SIG-M5 treated with dmso at 0.1 percent for 504 hours (cell line): Measurements from ENCODE around the gene IFRD2.
"Not testable (repeated sequence)": the region's sequence is repeated elsewhere in the genome, so short reads cannot be mapped to it uniquely, and the experiment has no call there.

Experiments used
- DNase-seq: peaks from one replicate; lab custom pipeline; 2025; ENCODE audit not compliant: unreplicated experiment; lab: John Stamatoyannopoulos, UW

The IFRD2 gene

DNA sequence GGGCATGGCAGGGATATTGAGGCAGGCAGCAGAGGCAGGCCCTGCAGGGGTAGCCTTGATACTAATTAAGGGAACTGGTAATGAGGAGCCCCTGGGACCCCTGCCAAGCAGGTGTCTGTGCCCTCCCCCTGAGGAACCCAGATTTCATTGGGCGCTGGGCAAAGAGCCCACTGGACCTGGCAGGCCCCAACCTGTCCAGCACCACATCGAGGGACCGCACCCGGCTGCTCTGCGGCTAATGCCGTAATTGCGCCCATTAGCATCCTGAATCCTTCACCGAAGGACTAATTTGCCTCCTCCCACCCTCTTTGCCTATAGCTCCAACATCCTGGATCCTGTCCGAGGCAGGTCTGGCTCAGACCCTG lies 37.0 kb downstream of the IFRD2 start:
- no peak for DNase-seq

DNA sequence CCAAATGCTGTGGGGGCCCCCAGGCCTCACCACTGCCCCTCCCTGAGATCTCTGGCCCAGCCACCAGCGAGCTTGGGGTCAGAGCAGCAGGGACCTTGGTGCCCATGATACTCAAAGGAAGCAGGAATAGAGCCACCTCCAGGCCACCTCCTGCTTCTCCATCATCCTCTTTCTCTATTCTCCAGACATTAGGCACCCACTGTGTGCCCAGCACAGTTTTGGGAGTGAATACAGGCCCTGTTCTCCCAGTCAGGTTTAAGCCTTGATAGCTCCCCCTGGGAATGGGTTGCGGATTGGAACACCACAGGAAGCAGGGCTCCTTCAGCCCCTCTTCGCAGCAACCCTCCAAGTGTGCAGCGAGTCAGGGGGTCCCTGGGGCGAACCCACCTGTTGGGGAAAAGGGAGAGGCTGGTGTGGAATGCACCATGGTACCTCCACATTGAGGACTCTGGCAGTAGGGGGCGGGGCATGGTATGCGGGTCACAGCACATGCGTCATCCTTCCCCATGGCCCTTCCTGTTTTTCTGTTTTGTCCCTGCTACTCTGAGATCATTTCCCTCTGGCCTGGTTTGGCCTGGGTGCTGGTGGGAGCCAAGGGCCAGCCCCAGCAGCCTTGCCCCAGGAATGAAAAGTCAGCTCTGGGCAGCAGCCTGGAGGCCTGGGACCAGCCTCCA lies 37.5 kb downstream of the IFRD2 start:
- DNase-seq, result peak; percentile 44

DNA sequence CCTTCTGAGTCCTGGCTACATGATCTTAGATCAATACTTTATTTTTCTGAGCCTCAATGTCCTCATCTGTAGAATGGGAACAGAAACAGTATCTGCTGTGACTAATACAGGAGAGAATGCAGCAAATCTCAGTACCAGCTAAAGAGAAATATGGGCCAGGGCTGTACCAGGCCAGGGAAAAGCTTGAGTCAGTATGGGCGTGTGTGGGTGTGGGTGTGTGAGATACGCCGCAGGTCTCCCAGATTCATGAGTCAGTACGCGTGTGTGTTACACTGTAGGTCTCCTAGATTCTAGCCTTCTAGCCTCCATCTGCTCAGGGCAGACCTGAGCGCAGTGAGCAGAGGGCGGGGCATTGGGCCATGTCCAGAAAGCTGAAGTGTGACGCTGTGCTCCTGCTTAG lies 41.0 kb downstream of the IFRD2 start:
- DNase-seq, result no peak

DNA sequence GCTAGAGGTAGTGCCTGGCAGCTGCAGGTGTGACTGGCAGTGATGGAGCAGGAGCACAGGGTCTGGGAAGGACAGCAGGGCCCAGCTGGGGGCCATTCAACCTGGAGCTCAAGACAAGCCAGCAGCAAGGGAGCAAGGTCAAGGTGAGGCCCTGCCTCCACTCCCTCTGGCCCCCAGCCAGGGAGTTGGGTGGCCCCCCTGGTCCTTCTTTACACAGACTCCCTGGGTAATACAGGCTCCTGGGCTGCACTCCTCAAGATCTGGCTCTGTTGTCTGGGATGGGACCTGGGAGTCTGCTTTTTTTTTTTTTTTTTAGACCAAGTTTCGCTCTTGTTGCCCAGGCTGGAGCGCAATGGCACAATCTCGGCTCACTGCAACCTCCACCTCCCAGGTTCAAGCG lies 41.7 kb downstream of the IFRD2 start:
- DNase-seq, result no peak

DNA sequence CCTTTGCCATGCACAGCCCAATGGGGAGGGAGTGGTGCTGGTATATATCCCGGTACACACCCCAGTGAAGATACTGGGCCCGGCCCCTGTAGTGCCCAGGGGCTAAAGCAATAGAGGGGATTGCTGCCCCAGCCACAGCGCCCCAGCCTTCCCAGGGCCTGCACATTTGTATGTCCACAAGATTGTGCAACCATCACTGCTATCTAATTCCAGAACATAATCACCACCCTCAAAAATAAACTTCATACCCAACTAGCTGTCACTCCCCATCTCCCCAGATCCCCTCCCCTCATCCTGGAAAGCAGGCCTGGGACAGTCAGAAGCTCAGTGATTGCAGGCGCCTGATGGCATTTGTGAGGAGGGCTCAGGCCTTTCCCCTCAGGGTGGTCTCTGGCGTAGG lies 42.8 kb downstream of the IFRD2 start:
- DNase-seq, result no peak

DNA sequence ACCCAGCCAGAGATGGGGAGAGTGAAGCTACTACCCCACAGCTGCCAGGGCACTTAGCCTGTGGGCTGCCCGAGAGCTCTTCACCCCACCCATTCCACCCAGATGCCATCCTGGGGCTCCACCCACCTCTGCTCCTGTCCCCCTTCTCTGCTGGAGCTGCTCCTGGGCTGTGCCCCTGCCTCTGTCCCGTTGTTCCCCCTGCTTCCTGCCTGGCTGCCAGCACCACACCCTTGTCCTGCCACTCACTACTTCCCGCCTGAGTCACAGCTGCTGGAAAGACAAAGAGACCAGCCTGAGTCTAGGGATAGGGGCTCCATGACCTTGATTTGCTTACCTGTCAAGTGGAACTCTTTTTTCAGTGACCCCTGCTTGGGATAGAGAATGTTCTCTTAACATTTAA lies 43.8 kb downstream of the IFRD2 start:
- DNase-seq, result no peak

DNA sequence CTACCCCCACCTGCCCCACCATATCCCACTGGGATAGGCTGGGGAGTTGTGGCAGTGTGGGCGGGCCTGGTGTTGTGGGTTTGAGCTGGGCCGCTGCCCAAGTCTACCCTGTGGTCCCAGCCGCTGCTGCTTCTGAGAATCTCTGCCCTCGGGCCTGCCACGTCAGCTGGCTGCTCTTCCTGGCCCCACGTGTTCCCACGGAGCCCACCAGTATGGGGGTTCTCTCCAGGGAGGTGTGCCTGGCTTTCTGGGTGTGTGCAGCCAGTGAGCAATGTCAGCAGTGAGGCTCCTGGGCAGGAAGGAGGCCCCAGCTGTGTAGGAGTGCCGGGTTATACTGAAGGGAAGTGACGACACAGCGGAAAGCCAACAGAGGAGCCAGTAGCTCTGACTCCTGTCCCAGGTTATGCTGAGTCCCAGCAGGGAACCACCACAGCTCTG lies 45.7 kb downstream of the IFRD2 start:
- DNase-seq, result peak; percentile 73

DNA sequence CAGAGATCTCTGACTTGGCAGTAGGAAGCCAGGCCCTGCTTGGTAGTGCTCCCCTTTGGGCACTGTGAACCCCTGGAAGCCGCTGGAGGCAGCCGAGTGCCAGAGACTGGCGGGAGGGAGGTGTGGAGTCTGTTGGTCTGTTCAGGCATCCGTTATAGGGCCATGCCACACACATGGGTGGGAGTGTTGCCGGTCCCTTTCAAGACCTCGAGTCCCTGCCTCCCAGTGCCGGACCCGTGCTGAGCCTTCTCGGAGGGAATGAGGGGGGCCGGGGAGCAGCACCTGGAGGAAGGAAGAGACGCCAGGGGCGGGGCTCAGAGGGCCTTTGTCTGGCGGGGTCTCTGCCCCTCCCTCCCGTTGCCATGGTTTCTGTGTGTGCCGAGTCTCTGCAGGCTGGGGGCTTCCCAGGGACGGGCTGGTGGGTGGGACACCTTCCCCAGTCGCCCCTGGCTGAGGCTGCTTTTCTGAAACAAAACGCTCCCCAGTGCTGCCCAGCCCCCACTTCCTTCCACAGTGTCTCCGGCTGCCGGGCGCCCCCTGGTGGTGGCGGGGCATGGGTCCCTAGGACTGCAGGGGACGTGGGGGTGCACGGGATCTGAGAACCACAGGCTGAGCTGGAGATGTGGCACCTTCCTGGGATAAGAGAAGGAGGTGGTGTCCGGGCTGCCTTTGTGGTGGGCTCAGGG lies 46.3 kb downstream of the IFRD2 start:
- DNase-seq, result peak; percentile 71

DNA sequence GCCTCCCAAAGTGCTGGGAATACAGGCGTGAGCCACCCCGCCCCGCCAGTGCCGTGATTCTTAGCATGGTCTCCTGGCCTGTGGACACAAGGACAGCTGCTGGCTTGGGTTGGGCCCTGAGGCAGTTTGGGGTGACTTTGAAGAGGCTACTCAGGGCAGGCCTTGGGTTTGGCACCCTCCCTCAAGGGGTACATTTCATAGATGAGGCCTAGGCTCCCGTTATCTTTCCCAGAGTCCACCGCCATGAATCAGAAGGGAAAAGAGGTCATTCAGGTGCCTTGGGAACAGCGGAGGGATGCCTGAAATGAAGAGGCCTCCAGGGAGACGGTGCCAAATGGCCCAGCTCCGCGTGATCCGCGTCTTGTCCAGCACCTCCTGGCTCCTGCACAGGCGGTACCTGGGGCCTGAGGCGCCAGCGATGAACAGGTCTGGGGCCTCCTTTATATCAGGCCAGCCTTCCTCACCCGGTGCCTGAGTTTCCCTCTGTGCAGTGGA lies 46.9 kb downstream of the IFRD2 start:
- no peak for DNase-seq

DNA sequence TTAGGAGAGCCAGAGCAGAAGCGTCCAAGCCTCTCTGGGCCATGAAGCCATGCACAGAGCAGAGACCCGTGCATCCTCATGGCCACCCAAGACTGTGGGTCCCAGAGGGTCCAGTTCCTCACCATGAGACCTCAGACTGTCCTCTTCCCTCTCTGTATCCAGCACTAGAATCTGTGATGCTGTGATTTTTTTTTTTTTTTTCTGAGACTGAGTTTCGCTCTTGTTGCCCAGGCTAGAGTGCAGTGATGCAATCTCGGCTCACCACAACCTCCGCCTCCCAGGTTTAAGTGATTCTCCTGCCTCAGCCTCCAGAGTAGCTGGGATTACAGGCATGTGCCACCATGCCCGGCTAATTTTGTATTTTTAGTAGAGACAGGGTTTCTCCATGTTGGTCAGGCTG lies 47.4 kb downstream of the IFRD2 start:
- not testable (repeated sequence) for DNase-seq

DNA sequence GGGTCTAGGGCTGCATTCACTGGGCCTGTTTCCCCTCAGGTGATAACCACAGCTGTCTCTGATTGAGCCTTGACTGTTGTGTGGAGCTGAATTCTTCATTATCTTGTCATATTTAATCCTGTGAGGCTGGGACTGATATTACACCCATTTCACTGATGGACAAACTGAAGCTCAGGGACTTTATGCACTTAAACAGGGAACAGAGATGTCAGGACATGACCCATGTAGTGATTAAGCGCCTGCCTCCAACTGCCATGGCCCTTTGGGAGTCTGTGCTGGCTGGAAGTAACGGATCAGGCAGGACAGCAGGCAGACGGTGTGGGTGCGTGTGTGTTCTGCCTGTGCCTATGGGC lies 48.7 kb downstream of the IFRD2 start:
- no peak for DNase-seq

DNA sequence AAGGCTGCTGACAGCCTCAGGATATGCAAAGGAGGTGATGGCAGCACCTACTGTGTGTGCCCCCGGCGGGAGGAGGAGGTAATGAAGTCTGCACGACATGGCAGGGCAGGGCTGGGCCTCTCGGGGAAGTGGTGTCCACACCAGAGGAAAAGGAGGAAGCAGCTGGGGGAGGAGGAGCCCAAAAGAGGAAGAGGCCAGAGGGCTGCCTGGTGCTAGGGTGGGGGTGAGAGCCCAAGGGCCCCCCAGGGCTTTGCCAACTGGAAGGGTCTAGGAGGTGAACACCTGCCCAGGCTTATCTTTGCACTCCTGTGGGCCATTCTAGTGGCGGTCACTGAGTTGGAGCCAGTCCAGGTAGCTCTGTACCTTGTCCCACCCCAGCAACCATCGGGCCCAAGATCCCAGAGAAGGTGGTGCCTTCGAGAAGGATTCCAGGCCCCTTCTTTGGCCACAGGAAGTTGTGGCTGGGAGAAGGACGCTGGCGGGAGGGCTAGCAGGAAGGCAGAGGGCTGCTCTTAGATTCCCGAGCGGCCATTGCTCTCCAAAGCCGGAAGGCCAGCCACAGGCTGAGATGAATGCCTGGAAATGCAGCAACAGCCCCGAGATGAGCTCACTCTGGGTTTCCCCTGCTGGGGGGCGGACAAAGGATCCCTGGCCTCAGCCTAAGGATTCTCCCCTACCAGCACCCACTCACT lies 49.2 kb downstream of the IFRD2 start:
- DNase-seq, result peak; percentile 94

DNA sequence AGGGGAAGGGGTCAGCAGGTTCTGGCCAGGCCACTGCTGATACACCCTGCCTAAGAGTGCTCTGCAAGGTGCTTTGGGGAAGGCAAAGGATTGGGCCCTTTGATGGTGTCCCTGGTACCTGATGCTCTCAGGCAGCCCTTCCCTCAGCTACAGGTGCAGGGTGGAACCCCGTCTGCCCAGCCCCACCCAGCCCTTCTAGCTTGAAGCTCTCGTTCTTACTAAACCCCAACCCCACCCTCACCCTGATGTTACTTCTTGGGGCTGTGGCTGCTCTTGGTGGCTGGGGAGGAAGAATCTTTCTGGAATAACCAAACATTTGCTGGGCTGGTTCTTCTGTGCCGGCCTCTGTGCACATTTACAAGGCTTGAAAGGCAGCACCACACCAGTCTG lies 49.9 kb downstream of the IFRD2 start:
- DNase-seq, result no peak

DNA sequence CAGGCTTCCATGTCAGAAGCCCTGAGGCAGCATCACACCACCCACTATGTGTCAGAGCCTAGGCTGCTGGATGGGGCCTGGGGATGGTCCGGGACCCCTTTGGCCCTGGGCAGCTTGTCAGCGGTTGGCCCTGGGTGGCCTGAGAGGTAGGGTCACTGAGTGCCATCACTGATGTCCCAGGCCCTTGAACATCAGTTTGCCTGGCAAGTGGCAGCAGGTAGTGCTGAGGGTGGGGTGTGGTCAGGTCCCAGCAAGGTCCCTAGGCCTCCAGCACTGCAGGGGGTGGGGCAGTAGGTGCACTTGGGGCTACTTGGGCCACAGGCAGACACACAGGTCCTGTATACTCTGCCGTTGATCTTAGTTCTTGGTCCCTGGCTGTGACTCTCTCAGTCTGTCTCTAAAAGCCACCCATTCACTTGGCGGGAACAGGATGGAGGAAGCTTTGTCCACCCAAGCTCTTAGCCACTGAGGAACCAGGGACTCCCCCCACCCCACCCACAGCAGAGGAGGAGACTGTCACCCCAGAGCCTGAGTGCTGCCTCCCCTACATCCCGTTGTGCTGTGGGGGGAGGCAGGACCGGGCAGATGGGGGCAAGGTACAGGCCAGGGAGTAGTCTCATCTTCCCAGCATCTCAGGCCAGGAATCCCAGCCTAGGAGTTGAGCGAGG lies 50.4 kb downstream of the IFRD2 start:
- DNase-seq, result no peak

DNA sequence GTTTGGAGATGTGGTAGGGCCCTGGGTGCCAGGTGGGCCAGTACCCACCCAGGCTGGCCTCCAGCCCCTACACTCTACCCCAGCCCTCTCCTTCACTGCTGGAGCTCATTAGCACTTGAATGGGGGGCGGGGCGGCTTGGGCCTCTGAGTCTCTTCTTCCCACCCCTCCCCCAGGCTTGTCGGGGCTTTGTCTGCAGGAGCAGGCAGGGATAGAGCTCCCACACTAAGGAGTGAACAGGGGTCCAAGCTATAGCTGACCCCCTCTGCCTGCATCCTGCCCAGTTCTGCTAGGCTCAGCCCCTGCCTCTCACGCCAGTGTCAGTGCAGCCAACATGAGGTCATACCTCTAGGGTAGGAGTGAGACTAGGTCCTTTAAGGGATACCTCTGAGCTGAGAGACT lies 51.1 kb downstream of the IFRD2 start:
- DNase-seq, result no peak

DNA sequence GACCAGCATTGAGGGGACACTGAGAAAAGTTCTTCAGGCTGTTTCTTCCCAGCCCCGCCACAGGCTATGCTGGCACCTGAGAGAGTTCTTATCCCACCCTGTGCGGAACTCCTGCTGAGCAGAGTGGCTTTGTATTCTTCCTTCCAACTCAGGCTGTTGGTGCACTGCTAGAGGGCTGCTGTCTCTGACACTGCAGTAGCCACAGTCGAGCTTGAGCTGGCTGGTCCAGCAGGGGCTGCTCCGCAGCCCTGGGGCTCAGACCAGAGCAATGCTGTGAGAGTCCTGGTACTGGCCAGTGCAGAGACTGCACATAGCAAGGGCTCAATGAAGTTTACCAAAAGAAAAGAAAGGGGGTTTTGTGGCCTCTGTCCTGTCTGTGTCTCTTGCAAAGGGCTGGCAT lies 52.6 kb downstream of the IFRD2 start:
- no peak for DNase-seq

DNA sequence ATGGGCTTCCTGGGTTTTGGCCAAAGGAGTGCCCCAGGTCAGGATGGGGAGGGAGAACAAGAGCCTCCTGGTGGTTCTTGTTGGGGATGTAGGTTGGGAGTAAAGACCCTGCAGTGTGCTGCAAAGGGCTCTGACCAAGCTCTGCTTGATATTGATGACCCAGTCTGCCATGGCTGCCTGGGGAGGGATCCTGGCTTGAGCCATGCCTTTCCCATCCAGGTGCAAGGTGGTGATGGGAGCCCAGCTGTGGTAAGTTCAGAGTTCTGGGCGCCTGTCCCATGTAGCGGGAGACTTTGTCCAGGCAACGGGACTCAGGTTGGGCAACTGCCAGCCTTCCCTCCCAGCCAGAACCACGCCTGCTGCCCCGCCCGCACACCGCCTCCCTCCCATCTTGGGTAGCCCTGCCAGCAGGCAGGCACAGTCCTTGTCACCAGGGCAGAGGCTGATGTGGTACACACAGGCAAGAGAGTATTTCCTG lies 53.6 kb downstream of the IFRD2 start:
- peak; percentile 24 for DNase-seq

DNA sequence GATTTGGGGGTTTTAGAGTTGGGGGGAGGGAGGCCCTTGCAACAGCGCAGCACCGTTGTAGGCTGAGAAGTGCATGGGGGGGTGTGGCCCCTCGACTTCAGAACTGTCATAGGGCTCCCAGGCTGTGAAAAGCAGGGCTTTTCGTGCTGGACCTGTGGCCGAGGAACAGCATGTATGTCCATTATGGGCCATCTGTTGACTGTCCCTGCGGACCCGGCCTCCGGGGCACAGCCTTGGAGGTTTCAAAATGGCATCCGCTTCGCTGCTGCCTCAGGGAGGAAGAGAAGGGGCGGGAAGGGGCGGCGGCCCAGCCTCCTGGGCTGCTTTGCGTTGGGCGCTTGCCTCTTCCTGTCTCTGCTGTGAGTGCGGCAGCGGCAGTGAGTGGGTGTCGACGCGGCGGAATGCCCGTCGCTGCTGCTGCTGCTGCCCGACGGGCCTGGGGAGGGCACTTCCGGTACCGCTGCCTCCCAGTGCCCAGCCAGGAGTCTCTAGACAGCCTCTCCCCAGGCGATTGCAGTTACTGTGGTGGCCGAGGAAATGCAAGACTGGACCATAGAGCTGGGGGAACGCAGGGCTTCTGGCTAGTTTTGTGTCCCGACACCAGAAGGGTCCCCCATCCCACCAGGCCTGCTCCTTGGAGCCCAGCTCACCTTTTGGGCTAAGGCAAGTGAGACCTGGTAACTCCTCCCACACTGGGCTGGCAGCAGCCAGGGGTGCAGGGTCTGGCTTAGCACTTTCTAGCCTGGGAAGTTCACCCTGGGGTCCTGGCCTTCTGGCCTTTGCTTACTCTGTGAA lies 54.3 kb downstream of the IFRD2 start:
- DNase-seq, result peak; percentile 83
